Pancreas (tissue), 10 donors: ENCODE results near the gene GPC6. TPM values are rescaled to one million over a fixed set of nuclear protein-coding genes. Genes with fewer than 3 reads are reported as not detected.

Experiments
- ATAC-seq, 4 donors: fragments of 200-7000 bp; cut with Tn5 transposase; one replicate each; pipeline versions ENCODE4 v1.8.0 to v1.9.1; 2020; ENCODE audit warnings: mild to moderate bottlenecking in 4 of 4, moderate library complexity in 4 of 4
- DNase-seq, 6 donors: peaks; one replicate each; pipeline ENCODE4 v3.0.0-alpha.2; 2020
- FAIRE-seq: peaks from 2 replicates; lab custom pipeline; 2012; peaks lifted over from hg19 to GRCh38; lab: Jason Lieb, UNC
- H3K27ac ChIP-seq, 4 donors: fragments of 200-600 bp; sonication (generic); 1 replicate in 3 of 4; 2 replicates in 1 of 4; pipeline versions ENCODE4 v1.5.0 to v1.8.0; 2020
- H3K27me3 ChIP-seq, 4 donors: fragments of 200-600 bp; one replicate each; pipeline ENCODE4 v1.8.0; 2021
- H3K36me3 ChIP-seq, 3 donors: fragments of 200-600 bp; sonication (generic) in 1 of 3; one replicate each; pipeline versions ENCODE4 v1.5.0 to v1.8.0; 2020 to 2021
- H3K4me1 ChIP-seq, 3 donors: fragments of 200-600 bp; one replicate each; pipeline ENCODE4 v1.8.0; 2021
- H3K4me3 ChIP-seq, 4 donors: fragments of 200-600 bp; sonication (generic) in 2 of 4; one replicate each; pipeline versions ENCODE4 v1.5.0 to v1.8.0; 2020 to 2021
- H3K9me3 ChIP-seq, 4 donors: fragments of 200-600 bp; one replicate each; pipeline ENCODE4 v1.8.0; 2021
- WGBS, 2 donors: extraction: QIAGEN DNeasy Blood & Tissue Kit; methylation state at CpG; one replicate each; pipeline ENCODE4 v1.1.7; 2013; 5-methylcytosine and 5-hydroxymethylcytosine counted together
- intact Hi-C, 3 donors: fragments of 100-400 bp; cut with DNase I; formaldehyde crosslinking; loops; one replicate each; pipeline versions ENCODE4 v1.11.1 to v1.14.2; 2022
- polyA plus RNA-seq, 2 donors: library from polyadenylated mRNA; stranded (reverse); fragments of 200-250 nt; gene quantifications; one replicate each; pipeline ENCODE4 v1.2.3, GENCODE V29; 2013
- total RNA-seq, 6 donors: library from RNA; stranded (reverse); fragmentation: NEBNext Ultra II Directional in 4 of 6; extraction: Animal tissue kit (Norgen Biotek cat#: 25700) in 4 of 6; gene quantifications; one replicate each; pipeline versions ENCODE4 v1.2.1 to v1.2.4, GENCODE V29; 2021 to 2023
- TF ChIP-seq, protein P1 (sequence below), 4 donors: fragments of 200-600 bp; sonication (generic) in 3 of 4; IDR thresholded peaks; one replicate each; pipeline versions ENCODE4 v1.5.0 to v1.8.0; 2021; ENCODE audit warnings: antibody characterized with exemption in 4 of 4
- donor health status: healthy with polysubstance abuse.
- donor health status: DM: no; HTN: no; CAD: no; lungs with moderate emphysema.
- donor health status: DM: no; HTN: no; CAD: no.
- donor health status: control.
- donor health status: control.
- donor health status: Bipolar disorder and iron deficiency.
- donor health status: DM: yes; HTN: yes; CAD: no.
- donor health status: DM: no; HTN: no; CAD: no.
- donor health status: DM: no; HTN: no; CAD: no.
- donor health status: DM: yes; HTN: yes; CAD: no.

The GPC6 gene
- total and polyA plus RNA-seq, 8 donors: 0.23 to 3.3 (median 1.2) TPM

DNA sequence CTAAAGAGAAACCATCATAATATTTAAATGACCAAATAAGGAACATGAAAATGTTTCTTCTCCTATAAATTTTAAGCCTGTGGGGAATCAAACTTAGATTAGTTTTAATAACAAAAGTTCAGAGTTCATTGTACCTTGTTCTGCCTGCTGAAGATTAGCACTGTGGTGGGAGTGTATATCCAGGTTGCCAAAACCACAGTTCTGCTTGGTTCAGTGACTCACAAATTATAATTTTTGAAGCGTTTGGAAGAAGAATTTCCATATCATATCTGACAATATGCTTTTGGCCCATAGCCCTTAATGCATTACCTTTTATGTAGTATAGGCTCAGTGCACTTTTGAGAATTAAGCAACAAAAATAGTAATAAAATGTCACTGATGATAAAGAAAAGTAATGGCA, 545.2 kb downstream of the GPC6 start:
- no peaks in the 10 kb centered on the region for H3K27me3 ChIP-seq
- peaks cover 0 to 11% (median 0%) of the 10 kb centered on the region in 3 donors for H3K4me1 ChIP-seq
- ATAC-seq: no peak
- FAIRE-seq: no peak
- H3K9me3 ChIP-seq: no peaks in the 10 kb centered on the region
- no peak overlapping the region for H3K27ac ChIP-seq
- intact Hi-C loops: no loop called here
- TF ChIP-seq, protein P1, sequence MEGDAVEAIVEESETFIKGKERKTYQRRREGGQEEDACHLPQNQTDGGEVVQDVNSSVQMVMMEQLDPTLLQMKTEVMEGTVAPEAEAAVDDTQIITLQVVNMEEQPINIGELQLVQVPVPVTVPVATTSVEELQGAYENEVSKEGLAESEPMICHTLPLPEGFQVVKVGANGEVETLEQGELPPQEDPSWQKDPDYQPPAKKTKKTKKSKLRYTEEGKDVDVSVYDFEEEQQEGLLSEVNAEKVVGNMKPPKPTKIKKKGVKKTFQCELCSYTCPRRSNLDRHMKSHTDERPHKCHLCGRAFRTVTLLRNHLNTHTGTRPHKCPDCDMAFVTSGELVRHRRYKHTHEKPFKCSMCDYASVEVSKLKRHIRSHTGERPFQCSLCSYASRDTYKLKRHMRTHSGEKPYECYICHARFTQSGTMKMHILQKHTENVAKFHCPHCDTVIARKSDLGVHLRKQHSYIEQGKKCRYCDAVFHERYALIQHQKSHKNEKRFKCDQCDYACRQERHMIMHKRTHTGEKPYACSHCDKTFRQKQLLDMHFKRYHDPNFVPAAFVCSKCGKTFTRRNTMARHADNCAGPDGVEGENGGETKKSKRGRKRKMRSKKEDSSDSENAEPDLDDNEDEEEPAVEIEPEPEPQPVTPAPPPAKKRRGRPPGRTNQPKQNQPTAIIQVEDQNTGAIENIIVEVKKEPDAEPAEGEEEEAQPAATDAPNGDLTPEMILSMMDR (IDR thresholded peaks at IDR 0.05): no peak
- DNase-seq: no peak
- no peak overlapping the region for H3K4me3 ChIP-seq
- WGBS, 2 donors: 57 to 64% methylated on average over 1 of the region's 1 CpG
- H3K36me3 ChIP-seq: no peaks in the 10 kb centered on the region

DNA sequence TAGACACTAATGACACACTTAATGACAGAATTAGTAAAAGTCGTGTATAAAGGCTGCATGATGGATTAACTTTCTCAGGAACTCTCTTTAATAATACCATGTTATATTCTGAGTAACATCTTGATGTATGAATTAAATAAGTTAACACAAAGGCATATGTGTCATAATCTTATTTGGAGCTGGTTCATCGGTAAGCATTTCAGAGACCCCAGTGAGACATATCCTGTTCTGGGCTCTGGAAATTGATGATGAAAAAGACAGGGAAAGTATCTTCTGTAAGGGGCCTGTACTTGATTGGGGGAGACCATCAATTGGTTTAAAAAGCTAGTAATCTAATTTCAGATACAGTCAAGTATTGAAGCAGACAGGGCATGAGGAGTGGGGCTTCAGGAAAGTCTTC, 547.9 kb downstream of the GPC6 start:
- no peak for ATAC-seq
- FAIRE-seq: no peak
- no peaks in the 10 kb centered on the region for H3K27me3 ChIP-seq
- no peak overlapping the region for H3K27ac ChIP-seq
- TF ChIP-seq, protein P1 (IDR thresholded peaks at IDR 0.05): no peak
- H3K4me3 ChIP-seq: no peak overlapping the region
- DNase-seq: no peak
- intact Hi-C loops: no loop called here
- H3K9me3 ChIP-seq: no peaks in the 10 kb centered on the region
- H3K4me1 ChIP-seq: no peaks in the 10 kb centered on the region
- 88 to 94% methylated on average over 2 of the region's 2 CpGs for WGBS, 2 donors
- no peaks in the 10 kb centered on the region for H3K36me3 ChIP-seq

DNA sequence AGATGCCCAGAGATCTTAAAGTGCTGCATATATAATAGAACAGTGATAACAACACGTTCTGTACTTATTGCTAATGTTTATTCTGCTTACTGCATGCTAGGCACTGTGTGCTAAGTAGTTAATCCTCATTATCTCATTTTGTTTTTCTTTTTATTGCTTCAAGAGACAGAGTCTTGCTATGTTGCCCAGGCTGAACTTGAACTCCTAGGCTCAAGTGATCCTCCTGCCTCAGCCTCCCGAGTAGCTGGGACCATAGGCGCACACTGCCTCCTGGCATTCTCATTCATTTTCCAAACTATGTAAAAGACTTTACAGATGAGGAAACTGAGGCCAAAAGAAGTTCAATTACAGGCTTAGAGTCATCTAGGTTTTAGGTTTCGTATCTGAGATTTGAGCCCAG, 548.4 kb downstream of the GPC6 start:
- Histone ChIP-seq H3K4me3 (no peak overlapping the region), H3K27ac (no peak overlapping the region), H3K27me3 (no peaks in the 10 kb centered on the region), H3K36me3 (no peaks in the 10 kb centered on the region), H3K4me1 (no peaks in the 10 kb centered on the region), H3K9me3 (no peaks in the 10 kb centered on the region)
- WGBS, 2 donors: 82 to 86% methylated on average over 4 of the region's 4 CpGs
- DNase-seq (no peak), ATAC-seq (no peak), FAIRE-seq (no peak)
- TF ChIP-seq, protein P1 (IDR thresholded peaks at IDR 0.05): no peak
- intact Hi-C loops: no loop called here

DNA sequence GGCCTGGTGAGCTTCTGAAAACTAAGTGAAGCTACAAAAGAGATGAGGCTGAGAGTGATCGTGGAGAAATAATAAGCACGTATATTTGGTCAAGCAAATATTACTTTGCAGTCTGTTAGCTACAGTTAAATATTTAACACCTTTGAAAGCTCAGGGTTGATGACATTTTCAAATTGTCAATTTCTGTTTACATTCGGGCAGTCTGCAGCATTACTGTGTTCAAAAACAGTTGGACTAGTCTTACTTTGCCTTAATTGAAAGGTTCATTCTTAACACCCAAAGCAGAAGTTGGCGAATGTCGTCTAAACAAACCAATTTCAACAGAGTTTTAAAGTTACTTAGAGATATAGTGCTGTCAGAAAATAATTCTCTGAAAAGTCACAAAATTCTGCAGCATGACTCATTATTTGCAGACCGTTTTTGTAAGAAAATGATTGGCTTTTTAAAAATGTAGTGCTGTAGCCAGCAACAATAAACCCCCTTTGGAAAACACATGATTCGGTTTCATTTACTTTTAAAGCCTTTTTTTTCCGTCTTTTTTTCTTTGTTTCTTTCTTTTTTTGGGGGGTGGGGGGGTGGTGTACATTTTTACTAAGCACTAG, 549.0 kb downstream of the GPC6 start:
- Histone ChIP-seq H3K27me3 (no peaks in the 10 kb centered on the region), H3K9me3 (no peaks in the 10 kb centered on the region), H3K4me1 (no peaks in the 10 kb centered on the region), H3K27ac (no peak overlapping the region), H3K4me3 (no peak overlapping the region), H3K36me3 (no peaks in the 10 kb centered on the region)
- ATAC-seq: peak in 2 of 4 donors; percentile 40 to 72
- intact Hi-C loops: no loop called here
- WGBS, 2 donors: 21 to 31% methylated on average over 8 of the region's 8 CpGs
- TF ChIP-seq, protein P1 (IDR thresholded peaks at IDR 0.05): no peak
- no peak for FAIRE-seq
- no peak for DNase-seq

DNA sequence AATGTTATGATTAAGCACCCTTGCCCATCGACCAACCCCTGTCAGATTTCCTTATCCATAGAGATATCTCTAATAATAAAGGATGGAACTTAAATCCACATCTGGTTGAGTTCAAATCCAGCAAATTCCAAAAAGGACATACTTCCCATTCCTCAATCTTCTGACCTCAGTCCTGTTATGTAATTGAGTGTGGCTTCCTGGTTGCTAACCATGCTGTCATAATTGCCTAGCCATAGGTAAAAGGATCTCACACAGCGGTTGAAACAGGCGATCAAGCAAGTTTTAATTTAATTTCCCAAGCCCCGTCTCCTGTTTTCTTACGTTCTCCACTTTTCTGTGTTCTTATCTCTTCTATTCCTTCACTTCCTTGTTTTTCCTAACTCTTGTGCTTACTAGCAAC, 550.3 kb downstream of the GPC6 start:
- intact Hi-C loops: no loop called here
- H3K27ac ChIP-seq: no peak overlapping the region
- no peaks in the 10 kb centered on the region for H3K4me1 ChIP-seq
- FAIRE-seq (no peak), DNase-seq (no peak), ATAC-seq (no peak)
- WGBS, 2 donors: 79 to 86% methylated on average over 5 of the region's 5 CpGs
- H3K4me3 ChIP-seq: no peak overlapping the region
- H3K27me3 ChIP-seq: no peaks in the 10 kb centered on the region
- no peaks in the 10 kb centered on the region for H3K9me3 ChIP-seq
- TF ChIP-seq, protein P1 (IDR thresholded peaks at IDR 0.05): no peak
- H3K36me3 ChIP-seq: no peaks in the 10 kb centered on the region
